H1 (cell line): Measurements from ENCODE around the gene ENTPD5. TPM values are rescaled to one million over a fixed set of nuclear protein-coding genes. Genes with fewer than 3 reads are reported as not detected.

ENCODE experiments used
- BRCA1 ChIP-seq: IDR thresholded peaks from 2 replicates; pipeline ENCODE4 v1.6.1; 2012; ENCODE audit warnings: low read depth, low read length, improper control_type of control experiment
- HDAC2 ChIP-seq, 2 experiments: fragments of 300-600 bp in 1 of 2; sonication (generic) in 1 of 2; IDR thresholded peaks; 2 replicates each; pipeline ENCODE4 v1.6.1; 2011 to 2012; ENCODE audit warnings: low read depth in 2 of 2, low read length in 2 of 2, mild to moderate bottlenecking in 2 of 2, moderate library complexity in 2 of 2, borderline replicate concordance in 1 of 2, inconsistent platforms in 1 of 2
- polyA plus RNA-seq, 7 experiments: library from polyadenylated mRNA; depleted of rRNA in 3 of 7; stranded (reverse) in 5 of 7; unstranded in 2 of 7; fragments of >200 nt in 5 of 7; fragments of 200-250 nt in 2 of 7; gene quantifications; 1 replicate in 5 of 7; 2 replicates in 1 of 7; 4 replicates in 1 of 7; pipeline versions ENCODE4 v1.2.1 to v1.2.3, GENCODE V29; 2011 to 2013; ENCODE audit warnings: missing spikeins in 2 of 7, mixed read lengths in 2 of 7
- total RNA-seq: library from RNA; stranded (reverse); fragmentation: NEBNext Ultra II Directional; extraction: Animal tissue kit (Norgen Biotek cat#: 25700); gene quantifications from 2 replicates; pipeline ENCODE4 v1.2.1, GENCODE V29; 2021

ENTPD5 gene
- total and polyA plus RNA-seq, 2 of the 8 experiments (the other 6 are each of a cell fraction or from before 2014, with no cell fraction given): 5.0 to 6.5 TPM

GRCh38 chr14:74035556-74035955 lies 16.5 kb upstream of the ENTPD5 start (continued):
- TF ChIP-seq BRCA1 (no peak), HDAC2 (IDR thresholded peaks at IDR 0.05; ENCODE audit: borderline replicate concordance in 1 of 2, low read depth in 2 of 2, low read length in 2 of 2) (no peak)
